Embryonic facial prominence (tissue), 1 donor: Measurements from ENCODE around the gene TEF.
"Not testable (repeated sequence)": the region's sequence is repeated elsewhere in the genome, so short reads cannot be mapped to it uniquely, and the experiment has no call there.

Source experiments
- DNase-seq: peaks from one replicate; pipeline ENCODE4 v3.0.0-alpha.2; 2016; ENCODE audit errors: extremely low spot score

Gene TEF

DNA sequence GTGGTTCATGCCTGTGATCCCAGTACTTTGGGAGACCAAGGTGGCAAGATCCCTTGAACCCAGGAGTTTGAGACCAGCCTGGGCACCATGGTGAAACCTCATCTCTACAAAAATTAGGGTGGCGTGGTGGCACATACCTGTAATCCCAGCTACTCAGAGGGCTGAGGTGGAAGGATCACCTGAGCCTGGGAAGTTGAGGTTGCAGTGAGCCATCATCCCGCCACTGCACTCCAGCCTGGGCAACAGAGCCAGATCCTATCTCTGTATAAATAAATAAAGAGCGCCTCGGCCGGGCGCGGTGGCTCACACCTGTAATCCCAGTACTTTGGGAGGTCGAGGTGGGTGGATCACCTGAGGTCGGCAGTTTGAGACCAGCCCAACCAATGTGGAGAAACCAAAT, 37.0 kb downstream of the TEF start:
- DNase-seq: no peak

DNA sequence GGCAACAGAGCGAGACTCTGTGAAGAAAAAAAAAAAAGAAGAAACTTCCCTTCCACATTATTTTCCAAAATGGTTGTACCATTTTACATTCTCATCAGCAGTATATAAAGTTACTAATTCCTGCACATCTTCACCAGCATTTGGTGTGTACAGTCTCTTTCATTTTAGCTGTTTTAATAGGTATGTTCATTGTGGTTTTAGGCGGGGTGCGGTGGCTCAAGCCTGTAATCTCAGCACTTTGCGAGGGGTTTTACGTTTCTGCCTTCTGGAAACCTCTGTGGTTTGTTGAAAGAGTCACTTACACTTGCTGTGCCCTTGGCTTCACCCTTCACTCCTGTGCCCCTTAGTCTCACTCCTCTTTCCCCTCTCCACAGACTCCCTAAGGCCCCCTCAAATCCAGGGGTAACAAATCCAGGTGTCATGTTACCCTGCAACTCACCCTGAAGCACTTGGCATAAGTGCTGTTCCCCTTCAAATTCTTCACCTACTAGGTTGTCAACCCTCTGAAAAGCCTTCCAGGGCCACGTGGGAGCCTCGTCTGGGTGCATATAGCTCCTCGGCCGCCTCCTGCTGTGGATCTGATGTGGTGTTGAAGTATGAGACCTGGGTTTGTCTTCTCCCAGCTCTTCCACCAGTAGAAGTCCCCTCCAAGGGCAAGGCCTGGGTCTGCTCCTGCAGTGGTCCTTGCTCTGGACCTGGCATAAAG, 44.1 kb downstream of the TEF start:
- DNase-seq: no peak

GRCh38 chr22:41429232-41429950, 47.6 kb downstream of the TEF start:
- DNase-seq: no peak

GRCh38 chr22:41429951-41430332, 48.2 kb downstream of the TEF start:
- DNase-seq: no peak

DNA sequence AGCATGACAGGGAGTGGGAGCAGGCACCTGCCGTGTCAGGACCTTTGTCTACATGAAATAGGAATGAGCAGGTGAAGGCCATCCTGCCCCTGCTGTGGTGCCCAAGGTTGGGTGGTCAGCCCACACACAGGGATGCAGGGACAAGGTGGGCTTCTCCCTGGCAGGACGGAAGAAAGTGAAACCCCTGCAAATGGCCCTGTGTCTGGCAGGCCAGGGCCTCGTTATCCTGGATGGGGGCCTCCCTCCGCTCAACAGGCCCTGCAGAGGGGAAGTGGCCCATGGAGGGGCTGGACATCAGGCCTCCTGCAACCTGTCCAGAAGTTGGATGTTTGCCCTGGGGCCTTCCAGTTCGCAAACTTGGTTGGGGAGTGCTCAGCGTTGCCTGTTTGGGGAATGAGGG, 49.9 kb downstream of the TEF start:
- no peak for DNase-seq

DNA sequence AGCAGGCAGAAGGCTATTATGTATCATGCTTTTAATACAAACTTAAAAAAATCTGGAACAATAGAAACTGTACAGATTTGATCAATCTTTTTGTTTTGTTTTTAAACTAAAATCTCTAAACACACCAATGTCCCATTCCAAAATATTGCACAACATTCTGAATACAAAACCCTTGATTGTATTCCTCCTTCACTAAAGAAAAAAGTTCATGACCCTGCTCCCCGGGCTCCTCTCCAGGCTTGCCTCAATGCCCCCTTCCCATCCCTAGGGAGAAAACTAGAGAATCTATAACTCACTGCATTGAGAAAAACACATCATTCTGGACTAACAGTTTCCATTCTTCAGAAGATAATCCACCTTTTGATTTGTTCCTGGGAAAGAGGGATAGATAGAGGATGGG, 51.7 kb downstream of the TEF start:
- DNase-seq: not testable (repeated sequence)

GRCh38 chr22:41434361-41435003, 52.7 kb downstream of the TEF start:
- DNase-seq: not testable (repeated sequence)

- DNase-seq: no peak
These were observed 53.8 kb downstream of the TEF start for GRCh38 chr22:41435560-41435959.

DNA sequence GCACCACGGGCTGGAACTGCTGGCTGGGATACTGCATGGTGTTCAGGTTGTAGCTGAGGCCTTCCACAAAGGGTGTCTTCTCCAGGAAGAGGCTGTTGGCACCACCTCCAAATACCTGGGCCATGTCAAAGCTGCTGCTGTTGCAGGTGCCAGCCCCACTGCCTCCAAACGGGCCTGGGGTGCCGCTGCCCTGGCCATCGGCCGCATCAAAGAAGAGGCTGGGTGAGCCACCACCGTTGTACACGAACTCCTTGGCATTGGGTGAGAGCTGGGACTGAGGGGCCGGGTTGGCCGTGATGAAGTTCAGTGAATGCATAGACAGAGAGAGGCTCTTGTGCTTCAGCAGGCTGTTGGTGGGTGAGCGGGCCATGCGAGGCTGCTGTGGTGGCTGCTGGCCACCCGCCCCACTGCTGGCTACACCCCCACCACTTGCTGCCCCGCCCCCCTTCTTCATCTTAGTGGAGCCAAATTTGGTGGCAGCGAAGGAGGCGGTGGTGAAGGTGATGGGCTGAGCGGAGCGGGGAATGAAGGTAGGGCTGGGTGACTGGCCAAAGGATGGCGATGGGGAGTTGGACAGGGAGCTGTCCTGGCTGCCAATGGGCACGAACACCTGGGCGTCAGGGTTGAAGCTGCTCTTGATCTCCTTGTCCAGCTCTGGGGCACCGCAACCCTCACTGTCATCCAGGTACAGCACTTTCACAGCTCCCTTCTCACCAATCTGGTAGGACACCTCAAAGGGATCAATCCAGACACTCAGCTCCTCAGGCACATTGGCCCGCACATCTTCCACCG, 54.8 kb downstream of the TEF start:
- no peak for DNase-seq

DNA sequence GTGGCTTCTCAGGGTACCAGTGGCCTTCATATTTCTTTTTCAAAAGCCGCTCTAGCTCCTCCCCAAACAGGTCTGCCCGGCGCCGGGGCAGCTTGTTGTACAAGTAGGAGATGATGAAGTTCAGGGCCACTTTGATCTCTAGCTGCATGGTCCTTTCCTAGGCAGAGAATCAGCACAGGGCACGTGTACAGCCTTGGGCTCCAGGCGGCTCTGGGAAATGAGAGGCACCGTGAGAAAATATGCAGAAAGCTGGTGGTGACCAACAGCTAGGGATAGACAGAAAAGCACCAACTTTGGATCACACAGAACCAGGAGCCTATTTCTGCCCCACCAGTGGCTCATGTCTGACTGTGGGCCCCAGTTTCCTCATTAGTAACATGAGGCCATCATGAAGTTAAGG, 55.5 kb downstream of the TEF start:
- no peak for DNase-seq

DNA sequence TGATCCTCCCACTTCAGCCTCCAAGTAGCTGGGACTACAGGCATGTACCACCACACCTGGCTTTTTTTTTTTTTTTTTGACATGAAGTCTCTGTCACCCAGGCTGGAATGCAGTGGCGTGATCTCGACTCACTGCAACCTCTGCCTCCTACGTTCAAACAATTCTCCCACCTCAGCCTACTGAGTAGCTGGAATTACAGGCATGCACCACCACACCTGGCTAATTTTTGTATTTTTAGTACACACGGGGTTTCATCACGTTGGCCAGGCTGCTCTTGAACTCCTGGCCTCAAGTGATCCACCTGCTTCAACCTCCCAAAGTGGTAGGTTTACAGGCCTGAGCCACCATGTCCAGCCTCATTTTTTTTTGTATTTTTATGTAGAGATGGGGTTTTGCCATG, 58.8 kb downstream of the TEF start:
- DNase-seq: not testable (repeated sequence)

GRCh38 chr22:41442240-41442792, 60.6 kb downstream of the TEF start:
- DNase-seq: no peak

GRCh38 chr22:41444360-41445128, 62.8 kb downstream of the TEF start:
- peak; percentile 96 for DNase-seq

- DNase-seq: no peak
These were observed 63.7 kb downstream of the TEF start for GRCh38 chr22:41445129-41446056.

DNA sequence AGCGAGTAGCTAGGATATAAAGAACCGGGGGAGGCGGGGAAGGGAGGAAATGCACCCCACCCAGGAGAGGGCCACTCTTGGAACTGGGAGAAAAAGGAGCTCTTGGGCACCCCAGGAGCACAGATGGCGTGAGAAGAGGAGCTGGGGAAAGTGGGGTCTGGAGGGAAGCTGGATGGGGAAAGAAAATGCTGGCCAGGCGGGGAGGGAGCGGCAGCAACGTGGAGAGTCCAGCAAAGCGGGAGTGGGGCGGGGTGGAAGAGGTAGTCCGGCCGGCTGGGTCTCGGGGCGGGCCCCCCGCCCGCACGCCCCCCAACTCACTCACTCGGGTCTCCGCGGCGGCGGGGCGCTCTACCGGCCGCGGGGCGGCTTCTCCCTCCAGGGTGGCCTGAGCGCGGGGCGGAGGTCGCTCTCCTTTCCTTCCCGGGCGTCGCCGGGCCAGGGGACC, 64.3 kb downstream of the TEF start:
- no peak for DNase-seq

- DNase-seq: peak; percentile 91
These were observed 65.1 kb downstream of the TEF start, which contains the start of gene TOB2 for GRCh38 chr22:41446639-41447434. Gene TOB2, minus strand, starts transcription at chr22:41446801. Its CDS starts 9,456 bp downstream, at chr22:41437345.

DNA sequence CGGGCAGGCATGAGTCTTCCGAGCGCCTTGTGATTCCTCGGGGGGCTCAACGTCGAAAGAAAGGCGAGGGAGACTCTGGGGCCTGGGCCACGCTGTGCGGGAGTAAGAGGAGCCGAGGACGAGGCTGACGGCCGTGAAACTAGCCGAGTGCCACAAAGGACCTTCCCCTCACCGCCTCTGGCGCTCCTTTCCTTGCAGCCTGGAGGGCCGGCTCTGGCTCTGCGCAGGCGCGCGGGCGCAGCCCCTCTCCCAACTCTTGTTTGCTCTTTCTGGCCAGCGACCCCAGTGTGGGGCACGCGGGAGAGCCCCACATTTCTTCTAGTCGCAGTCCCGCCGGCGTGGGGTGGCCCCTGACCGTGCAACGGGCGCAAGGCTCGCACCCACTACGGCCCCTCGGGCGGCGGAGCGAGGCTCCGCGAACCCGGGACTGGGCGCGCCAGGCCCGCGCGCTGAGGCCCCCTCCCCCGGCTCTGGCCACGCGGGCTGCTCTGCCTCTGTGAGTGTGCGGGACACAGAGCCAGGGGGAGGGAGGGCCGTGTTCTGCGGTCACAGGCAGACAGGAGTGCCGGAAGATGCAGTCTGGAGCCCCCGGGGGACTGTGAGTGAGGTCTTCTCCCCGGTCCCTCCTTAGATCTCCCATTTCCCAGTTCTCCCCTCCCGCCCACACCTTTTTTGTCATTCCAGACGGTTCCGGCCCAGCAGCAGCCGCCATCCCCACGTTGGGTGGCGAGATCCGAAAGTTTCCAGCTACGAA, 65.9 kb downstream of the TEF start:
- DNase-seq: peak; percentile 46

GRCh38 chr22:41448189-41448808, 66.6 kb downstream of the TEF start:
- peak; percentile 98 for DNase-seq
